SJSA1 (cell line): ENCODE data around the gene MAST3. TPM values are rescaled to one million over a fixed set of nuclear protein-coding genes. Genes with fewer than 3 reads are reported as not detected.
"Not testable (repeated sequence)": the region's sequence is repeated elsewhere in the genome, so short reads cannot be mapped to it uniquely, and the experiment has no call there.

Source experiments
- DNase-seq, 2 experiments: peaks; one replicate each; pipeline ENCODE4 v3.0.0-alpha.2; 2015 to 2020; ENCODE audit warnings: low spot score in 2 of 2, low read depth in 1 of 2
- H3K27ac ChIP-seq: fragments of 250-450 bp; sonication (Bioruptor Pico); 2 replicates; pipeline ENCODE4 v1.5.1; 2020; ENCODE audit warnings: mild to moderate bottlenecking, moderate library complexity
- H3K27me3 ChIP-seq: fragments of 250-450 bp; sonication (Bioruptor Pico); replicated peaks from 2 replicates; pipeline ENCODE4 v1.5.1; 2020; ENCODE audit warnings: mild to moderate bottlenecking, moderate library complexity
- H3K36me3 ChIP-seq: fragments of 250-450 bp; sonication (Bioruptor Pico); 2 replicates; pipeline ENCODE4 v1.5.1; 2020; ENCODE audit warnings: mild to moderate bottlenecking
- H3K4me1 ChIP-seq: fragments of 250-450 bp; sonication (Bioruptor Pico); replicated peaks from 2 replicates; pipeline ENCODE4 v1.6.1; 2021; ENCODE audit warnings: mild to moderate bottlenecking
- H3K4me3 ChIP-seq: fragments of 250-450 bp; sonication (Bioruptor Pico); 2 replicates; pipeline ENCODE4 v1.5.1; 2020; ENCODE audit warnings: mild to moderate bottlenecking
- H3K9me3 ChIP-seq: fragments of 250-450 bp; sonication (Bioruptor Pico); replicated peaks from 2 replicates; pipeline ENCODE4 v1.5.1; 2020; ENCODE audit warnings: mild to moderate bottlenecking
- total RNA-seq: library from RNA; depleted of rRNA; stranded (reverse); fragments of >200 nt; shearing (Covaris generic); gene quantifications from 2 replicates; pipeline ENCODE4 v1.2.3, GENCODE V29; 2014

MAST3 gene
- total RNA-seq, 1 experiment from 2014 or later, result 2.3 TPM

DNA sequence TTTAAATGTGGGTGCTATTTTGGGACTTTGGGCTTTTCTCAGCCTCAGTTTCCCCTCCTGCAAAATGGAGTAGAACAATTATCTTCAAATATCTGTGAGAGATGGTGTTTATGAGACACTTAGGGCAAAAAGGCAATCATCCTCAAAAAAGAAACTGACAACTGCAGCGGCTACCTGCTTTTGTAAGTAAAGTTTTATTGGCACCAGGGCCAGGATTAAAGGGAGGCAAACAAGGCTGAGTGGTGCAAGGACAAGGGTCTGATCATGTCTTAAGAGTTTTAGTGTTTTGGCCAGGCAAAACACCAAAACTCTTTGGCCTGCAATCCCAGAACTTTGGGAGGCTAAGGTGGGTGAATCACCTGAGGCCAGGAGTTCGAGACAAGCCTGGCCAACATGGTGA, 1.3 kb upstream of the MAST3 start:
- H3K27ac ChIP-seq, result no peak overlapping the region
- H3K4me1 ChIP-seq, result peaks cover 7% of the 10 kb centered on the region
- no peak for DNase-seq
- H3K4me3 ChIP-seq, result no peak overlapping the region
- H3K36me3 ChIP-seq, result no peaks in the 10 kb centered on the region
- no peaks in the 10 kb centered on the region for H3K27me3 ChIP-seq
- no peaks in the 10 kb centered on the region for H3K9me3 ChIP-seq

DNA sequence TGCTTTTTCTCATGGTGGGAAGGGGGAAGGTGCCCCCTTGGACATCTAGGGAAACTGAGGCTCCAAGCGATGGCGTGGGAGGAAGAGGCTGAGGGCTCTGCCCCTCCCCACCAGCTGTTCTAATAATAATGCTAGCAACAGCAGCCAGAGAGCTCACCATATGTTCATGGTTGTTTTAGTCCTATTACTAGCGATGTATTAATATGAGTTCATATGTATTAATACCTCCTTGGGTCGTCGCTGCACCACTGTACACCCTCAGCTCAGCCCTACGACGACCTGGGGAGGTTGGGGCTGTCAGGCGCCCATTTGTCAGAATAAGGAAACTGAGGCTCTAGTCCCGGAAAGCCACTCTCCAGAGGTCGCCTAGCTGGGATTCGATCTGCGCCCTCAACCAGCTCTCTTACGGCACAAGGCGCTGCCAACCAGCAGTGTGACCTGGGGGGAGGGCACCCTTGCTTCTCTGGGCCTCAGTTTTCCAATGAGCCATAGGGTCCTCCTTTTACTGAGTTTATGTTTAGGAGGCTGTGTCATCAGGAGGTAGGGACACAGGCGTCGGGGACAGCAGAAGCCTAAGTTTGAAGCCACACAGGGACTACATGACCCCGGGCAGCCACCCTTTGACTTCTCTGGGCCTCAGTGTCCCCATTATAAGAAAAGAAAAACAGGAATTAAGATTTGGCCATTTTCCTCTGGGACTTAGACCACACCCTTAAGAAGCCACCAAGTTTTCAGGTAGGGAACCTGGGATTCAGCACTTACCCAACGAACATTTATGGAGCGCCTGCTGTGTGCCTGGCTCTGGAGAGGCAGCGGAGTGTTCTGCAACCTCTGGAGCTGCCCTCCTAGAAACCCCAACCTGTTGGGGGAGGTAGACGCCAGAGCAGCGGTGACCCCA, 664 bp downstream of the MAST3 start:
- peaks cover 14% of the 10 kb centered on the region for H3K4me1 ChIP-seq
- H3K9me3 ChIP-seq, result no peaks in the 10 kb centered on the region
- H3K27ac ChIP-seq, result no peak overlapping the region
- no peaks in the 10 kb centered on the region for H3K27me3 ChIP-seq
- peak overlapping the region; percentile 45 for H3K4me3 ChIP-seq
- no peak for DNase-seq
- no peaks in the 10 kb centered on the region for H3K36me3 ChIP-seq

DNA sequence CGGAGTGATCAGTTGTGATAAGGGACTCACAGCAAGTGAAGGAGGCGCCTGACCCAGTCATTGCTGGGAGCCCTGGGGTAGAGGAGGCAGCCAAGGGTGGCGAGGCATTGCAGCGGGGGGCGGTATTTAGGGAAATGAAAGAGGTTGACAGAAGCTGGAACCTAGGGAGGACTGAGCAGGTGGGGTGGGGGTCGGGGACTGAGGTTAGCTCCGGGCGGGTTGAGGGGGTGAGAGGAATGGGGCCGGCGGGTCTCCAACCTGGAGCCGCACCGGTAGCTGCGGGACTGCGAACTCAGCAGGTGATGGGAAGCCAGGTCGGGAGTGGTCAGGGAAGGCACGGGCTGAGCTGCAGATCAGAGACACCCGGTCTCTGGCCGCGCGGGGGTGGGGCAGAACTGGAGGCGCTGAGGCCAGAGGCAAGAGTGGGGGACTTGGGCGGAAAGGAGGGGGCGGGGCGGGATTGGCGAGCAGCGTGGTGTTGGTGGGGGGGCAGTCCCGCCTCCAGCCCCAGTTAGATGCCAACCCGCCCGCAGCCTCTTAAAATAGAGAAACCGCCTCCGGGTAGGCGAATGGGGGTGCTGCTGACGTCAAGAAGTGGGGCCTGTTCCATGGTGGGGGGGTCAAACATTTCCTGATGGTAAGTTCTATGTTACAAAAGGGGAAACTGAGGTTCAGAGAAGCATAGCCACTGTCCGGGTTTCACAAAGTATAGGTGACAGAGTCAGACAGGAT, 1.5 kb downstream of the MAST3 start:
- Histone ChIP-seq H3K36me3 (no peaks in the 10 kb centered on the region), H3K27ac (no peak overlapping the region), H3K4me3 (no peak overlapping the region), H3K9me3 (no peaks in the 10 kb centered on the region), H3K4me1 (peaks cover 18% of the 10 kb centered on the region), H3K27me3 (no peaks in the 10 kb centered on the region)
- DNase-seq, result no peak

DNA sequence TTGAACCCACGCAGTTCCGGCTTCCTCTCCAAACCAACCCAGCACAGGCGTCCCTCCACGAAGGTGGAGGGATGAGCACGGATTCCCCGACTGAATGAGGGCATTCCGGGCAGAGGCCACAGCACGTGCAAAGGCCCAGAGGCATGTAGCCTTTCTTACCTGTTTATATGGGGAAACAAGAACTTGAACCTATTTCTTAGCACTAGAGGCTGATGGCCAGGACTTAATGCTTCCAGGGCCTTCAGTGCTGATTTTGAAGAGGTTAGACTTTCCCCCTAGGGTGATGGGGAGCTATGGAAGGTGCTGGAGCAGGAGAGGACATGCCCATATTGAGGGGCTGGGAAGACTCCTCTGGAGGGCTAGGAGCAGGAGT, 2.0 kb downstream of the MAST3 start:
- H3K27me3 ChIP-seq, result no peaks in the 10 kb centered on the region
- no peaks in the 10 kb centered on the region for H3K36me3 ChIP-seq
- DNase-seq, result no peak
- H3K4me3 ChIP-seq, result no peak overlapping the region
- H3K4me1 ChIP-seq, result peaks cover 23% of the 10 kb centered on the region
- no peak overlapping the region for H3K27ac ChIP-seq
- no peaks in the 10 kb centered on the region for H3K9me3 ChIP-seq

DNA sequence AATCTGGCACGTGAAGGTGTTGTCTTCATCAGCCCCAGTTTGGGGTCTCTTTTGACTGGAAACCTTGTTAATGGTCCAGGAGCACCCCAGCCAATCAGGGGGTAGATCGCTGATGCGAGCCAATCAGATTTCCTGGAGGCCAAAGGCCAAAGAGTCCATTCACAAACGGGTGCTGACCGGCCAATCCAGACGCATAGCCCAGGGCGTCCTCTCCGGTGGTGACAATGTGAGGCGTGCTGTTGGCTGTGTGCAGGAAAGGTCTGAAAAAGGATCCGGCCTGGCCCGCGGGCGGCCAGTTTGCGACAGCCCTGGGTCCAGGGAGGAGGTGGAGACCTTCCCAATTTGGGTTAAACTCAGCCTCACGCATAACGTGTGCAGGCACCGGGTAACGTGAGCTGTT, 3.1 kb downstream of the MAST3 start:
- Histone ChIP-seq H3K36me3 (no peaks in the 10 kb centered on the region), H3K4me3 (no peak overlapping the region), H3K27me3 (no peaks in the 10 kb centered on the region), H3K27ac (no peak overlapping the region), H3K9me3 (no peaks in the 10 kb centered on the region), H3K4me1 (peaks cover 24% of the 10 kb centered on the region)
- DNase-seq, result no peak

DNA sequence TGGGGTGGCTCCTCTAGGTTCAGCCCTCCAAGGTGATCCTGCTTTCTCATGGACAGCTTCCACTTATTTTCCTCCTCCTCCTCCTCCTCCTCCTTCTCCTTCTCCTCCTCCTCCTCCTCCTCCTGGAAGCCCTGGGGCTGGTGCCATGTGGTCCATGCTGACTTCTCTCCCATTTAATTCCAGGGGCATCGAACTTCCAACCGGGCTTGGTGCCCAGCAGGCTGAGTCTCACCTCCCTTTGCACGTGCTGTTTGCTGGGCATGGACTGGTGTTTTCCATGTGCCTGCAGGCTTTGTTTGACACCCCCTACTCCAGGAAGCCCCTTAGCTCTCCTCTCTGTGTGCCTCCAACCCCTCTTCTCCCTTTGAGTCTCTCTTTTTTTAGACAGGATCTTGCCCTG, 3.7 kb downstream of the MAST3 start:
- Histone ChIP-seq H3K4me3 (no peak overlapping the region), H3K4me1 (peaks cover 24% of the 10 kb centered on the region), H3K36me3 (no peaks in the 10 kb centered on the region), H3K9me3 (no peaks in the 10 kb centered on the region), H3K27me3 (no peaks in the 10 kb centered on the region), H3K27ac (no peak overlapping the region)
- no peak for DNase-seq

DNA sequence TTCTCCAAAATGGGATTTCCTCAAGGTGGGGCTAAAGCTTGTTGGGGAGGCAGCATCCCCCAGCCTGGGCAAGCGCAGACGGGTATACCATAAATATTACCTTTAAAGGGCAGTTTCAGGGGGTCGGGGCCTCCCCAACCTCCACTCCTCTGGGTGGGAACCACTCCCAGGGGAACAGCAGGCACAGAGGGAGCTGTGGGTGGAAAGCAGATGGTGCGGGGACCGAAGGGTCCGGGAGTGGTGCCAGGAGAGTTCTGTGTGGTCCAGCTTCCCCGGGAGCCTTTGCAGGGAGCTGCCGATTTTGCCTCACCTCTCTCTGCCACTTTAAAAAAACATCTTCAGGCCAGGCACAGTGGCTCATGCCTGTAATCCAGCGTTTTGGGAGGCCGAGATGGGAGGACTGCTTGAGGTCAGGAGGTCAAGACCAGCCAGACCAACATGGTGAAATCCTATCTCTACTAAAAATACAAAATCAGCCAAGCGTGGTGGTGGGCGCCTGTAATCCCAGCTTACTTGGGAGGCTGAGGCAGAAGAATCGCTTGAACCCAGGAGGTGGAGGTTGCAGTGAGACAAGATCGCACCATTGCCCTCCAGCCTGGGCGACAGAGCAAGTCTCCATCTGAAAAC, 5.5 kb downstream of the MAST3 start:
- Histone ChIP-seq H3K27me3 (no peaks in the 10 kb centered on the region), H3K36me3 (no peaks in the 10 kb centered on the region), H3K27ac (no peak overlapping the region), H3K4me3 (no peak overlapping the region), H3K4me1 (peaks cover 21% of the 10 kb centered on the region), H3K9me3 (no peaks in the 10 kb centered on the region)
- DNase-seq, result no peak

DNA sequence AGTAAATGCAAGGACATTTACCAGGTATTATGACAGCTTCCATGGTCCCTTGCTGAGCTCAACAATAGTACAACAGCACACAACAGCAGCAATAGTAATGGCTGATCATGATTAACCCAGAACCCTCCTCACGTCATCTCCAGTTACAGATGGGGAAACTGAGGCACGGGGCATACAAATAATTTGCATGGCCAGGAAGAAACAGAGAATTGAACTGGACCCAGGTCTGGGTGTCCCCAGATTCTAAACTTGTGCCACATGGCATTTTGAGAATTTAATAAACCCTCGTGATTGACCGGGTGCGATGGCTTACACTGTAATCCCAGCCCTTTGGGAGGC, 7.2 kb downstream of the MAST3 start:
- DNase-seq, result no peak
- Histone ChIP-seq H3K36me3 (no peaks in the 10 kb centered on the region), H3K4me1 (peaks cover 21% of the 10 kb centered on the region), H3K27ac (no peak overlapping the region), H3K27me3 (no peaks in the 10 kb centered on the region), H3K4me3 (peak overlapping the region; percentile 25), H3K9me3 (no peaks in the 10 kb centered on the region)

DNA sequence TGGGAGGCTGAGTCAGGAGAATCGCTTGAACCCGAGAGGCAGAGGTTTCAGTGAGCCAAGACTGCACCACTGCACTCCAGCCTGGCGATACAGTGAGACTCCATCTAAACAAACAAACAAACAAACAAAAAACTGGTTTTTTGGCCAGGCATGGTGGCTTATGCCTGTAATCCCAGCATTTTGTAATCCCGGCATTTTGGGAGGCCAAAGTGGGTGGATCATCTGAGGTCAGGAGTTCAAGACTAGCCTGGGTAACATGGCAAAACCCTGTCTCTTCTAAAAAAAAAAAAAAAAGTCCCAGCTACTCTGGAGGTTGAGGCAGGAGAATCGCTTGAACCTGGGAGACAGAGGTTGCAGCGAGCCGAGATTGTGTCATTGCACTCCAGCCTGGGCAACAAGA, 7.7 kb downstream of the MAST3 start:
- not testable (repeated sequence) for H3K4me3 ChIP-seq, H3K9me3 ChIP-seq, H3K27ac ChIP-seq, H3K27me3 ChIP-seq, DNase-seq, H3K36me3 ChIP-seq
- H3K4me1 ChIP-seq, result peaks cover 26% of the 10 kb centered on the region

DNA sequence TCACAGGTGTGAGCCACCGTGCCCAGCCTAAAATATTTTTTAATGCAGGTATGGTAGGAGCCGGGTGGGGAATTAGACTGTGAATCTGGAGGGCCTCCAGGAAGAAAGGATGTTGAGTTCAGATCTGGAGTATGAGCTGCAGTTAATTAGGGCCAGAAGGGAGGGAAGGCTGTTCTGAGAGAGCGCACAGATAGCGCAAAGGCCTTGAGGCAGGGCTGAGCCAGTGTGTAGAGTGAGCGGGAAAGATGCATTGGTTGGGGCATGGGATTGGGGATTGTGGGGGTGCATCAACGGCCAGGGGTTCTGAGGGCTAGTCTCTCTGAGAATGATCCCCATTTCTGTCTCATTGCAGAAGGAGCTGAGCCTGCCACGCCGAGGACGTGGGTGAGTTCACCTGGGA, 9.7 kb downstream of the MAST3 start:
- no peak for DNase-seq
- H3K27ac ChIP-seq, result no peak overlapping the region
- no peaks in the 10 kb centered on the region for H3K27me3 ChIP-seq
- no peaks in the 10 kb centered on the region for H3K36me3 ChIP-seq
- no peak overlapping the region for H3K4me3 ChIP-seq
- no peaks in the 10 kb centered on the region for H3K9me3 ChIP-seq
- H3K4me1 ChIP-seq, result peaks cover 29% of the 10 kb centered on the region

DNA sequence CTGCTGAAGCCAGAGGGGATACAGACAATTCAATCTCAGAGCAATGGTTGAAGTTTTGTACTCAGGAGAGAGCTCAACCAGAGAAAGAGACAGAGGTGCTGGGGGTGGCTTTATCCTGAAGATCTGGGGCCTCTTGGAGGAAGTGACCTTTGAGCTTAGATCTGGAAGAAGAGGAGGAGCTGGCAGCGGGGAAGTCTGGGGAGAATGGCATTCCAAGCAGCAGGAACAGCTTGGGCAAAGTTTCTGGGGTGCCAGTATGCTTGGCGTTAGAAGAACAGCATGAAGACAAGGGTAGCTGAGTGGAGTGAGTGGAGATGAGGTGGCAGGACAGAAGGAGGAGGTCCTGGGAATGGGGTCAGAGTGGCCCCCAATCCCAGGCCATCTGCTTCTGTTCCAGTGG, 11.3 kb downstream of the MAST3 start:
- no peak overlapping the region for H3K27ac ChIP-seq
- H3K4me1 ChIP-seq, result peaks cover 19% of the 10 kb centered on the region
- H3K36me3 ChIP-seq, result no peaks in the 10 kb centered on the region
- H3K9me3 ChIP-seq, result no peaks in the 10 kb centered on the region
- no peak for DNase-seq
- H3K4me3 ChIP-seq, result no peak overlapping the region
- no peaks in the 10 kb centered on the region for H3K27me3 ChIP-seq

DNA sequence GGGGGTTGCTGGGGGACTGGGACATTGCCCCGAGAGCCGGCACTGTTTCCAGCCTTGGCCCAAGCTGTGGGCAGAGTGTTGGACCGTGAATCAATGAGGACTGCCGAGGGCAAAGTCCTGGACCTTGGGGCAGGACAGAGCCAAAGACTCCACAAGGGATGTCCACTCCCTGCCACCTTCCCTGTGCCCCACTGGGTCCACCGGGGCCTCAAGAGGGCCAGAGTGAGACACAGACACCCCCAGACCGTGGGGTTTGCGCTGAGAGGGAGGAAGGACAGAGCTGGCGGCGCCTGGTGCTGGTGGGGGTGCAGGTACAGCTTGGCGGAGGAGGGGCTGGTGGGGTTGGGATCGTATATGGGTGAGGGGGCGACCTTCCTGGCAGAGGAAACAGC, 11.8 kb downstream of the MAST3 start:
- peaks cover 16% of the 10 kb centered on the region for H3K4me1 ChIP-seq
- H3K27ac ChIP-seq, result no peak overlapping the region
- peak overlapping the region; percentile 60 for H3K4me3 ChIP-seq
- no peaks in the 10 kb centered on the region for H3K36me3 ChIP-seq
- no peaks in the 10 kb centered on the region for H3K27me3 ChIP-seq
- DNase-seq, result no peak
- no peaks in the 10 kb centered on the region for H3K9me3 ChIP-seq

DNA sequence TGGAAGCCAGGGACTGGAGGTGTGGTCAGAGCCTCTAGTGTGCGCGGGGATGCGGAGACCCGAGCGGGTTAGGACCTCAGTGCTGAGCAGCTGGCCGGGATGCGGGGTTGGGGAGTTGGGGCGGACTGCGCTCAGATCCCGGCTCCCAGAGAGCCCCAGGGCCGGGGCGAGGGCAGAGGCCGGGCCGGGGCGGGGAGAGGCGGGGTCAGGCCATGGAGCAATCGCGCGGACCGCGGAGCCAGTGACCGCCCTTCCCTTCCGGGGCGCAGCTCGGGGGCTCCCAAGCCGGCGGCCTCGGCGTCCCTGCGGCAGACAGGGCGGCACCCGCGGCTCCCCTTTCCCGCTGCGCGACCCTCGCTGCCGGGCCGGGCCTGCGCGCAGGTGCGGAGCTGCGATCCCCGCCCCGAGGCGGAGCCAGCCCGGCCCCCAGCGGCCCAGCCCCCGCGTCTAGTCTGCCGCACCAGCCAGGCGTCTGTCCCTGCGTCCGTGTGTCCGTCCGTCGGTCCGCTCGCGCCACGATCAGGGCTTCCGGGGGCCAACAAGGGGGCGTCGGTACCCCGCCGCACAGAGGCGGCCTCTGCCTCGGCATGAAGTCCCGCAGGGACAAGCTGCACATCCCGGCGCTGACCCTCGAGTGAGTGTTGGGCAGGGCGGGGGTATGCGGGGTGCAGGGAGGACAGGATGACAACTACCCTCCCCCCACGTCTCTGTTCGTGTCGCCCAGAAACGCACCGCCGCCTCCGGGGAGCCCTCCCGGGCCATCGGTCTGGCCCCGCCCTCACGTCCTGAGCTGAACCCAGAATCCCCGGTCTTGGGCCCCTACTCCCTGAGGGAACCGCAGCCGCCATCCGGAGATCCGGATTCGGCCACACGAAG, 12.4 kb downstream of the MAST3 start:
- Histone ChIP-seq H3K4me1 (peaks cover 12% of the 10 kb centered on the region), H3K36me3 (no peaks in the 10 kb centered on the region), H3K27me3 (no peaks in the 10 kb centered on the region), H3K9me3 (no peaks in the 10 kb centered on the region), H3K27ac (no peak overlapping the region), H3K4me3 (peak overlapping the region; percentile 60)
- no peak for DNase-seq
